ENCODE measurements around the gene CCR3. TPM values are rescaled to one million over a fixed set of nuclear protein-coding genes. Genes with fewer than 3 reads are reported as not detected.

Gene CCR3
- total RNA-seq, 4 donors from 2014 or later = not detected

GRCh38 chr3:46261926-46262594 is 19.8 kb downstream of the CCR3 start:
- no peaks in the 10 kb centered on the region for H3K4me1 ChIP-seq
- no peak overlapping the region for H3K4me3 ChIP-seq
- TF ChIP-seq CTCF (IDR thresholded peaks at IDR 0.05) (no peak), POLR2A (IDR thresholded peaks at IDR 0.05) (no peak), EP300 (IDR thresholded peaks at IDR 0.05) (no peak)
- no peak overlapping the region for H3K27ac ChIP-seq
- DNase-seq (ENCODE audit: low spot score in 2 of 2) = no peak
- no peaks in the 10 kb centered on the region for H3K36me3 ChIP-seq
- H3K27me3 ChIP-seq = no peaks in the 10 kb centered on the region
- 70 to 74% methylated on average over 5 of the region's 5 CpGs for WGBS, 2 donors
- H3K9me3 ChIP-seq = no peaks in the 10 kb centered on the region

DNA sequence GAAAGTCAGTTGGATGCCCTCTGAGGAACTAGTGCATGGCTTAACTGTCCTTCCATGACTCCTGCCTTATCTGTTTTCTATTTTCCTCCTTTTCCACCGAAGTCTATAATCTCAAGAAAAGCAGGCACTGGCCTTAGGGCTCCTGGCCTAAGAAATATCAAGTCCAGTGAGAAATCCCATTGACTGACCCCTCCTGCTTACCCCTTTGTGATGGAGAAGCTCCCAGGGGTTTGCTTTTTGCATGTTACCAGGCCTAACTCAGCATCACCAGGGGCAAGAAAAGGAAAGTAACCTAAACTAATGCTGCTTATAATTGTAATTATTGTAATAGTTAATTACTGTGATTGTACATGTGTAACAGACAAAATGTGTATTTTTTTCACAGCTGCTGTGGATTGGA is 21.7 kb downstream of the CCR3 start:
- H3K9me3 ChIP-seq = no peaks in the 10 kb centered on the region
- H3K27ac ChIP-seq = no peak overlapping the region
- no peaks in the 10 kb centered on the region for H3K4me1 ChIP-seq
- no peak for DNase-seq (ENCODE audit: low spot score in 2 of 2)
- no peak for TF ChIP-seq CTCF (IDR thresholded peaks at IDR 0.05)
- no peak for TF ChIP-seq POLR2A (IDR thresholded peaks at IDR 0.05)
- TF ChIP-seq EP300 (IDR thresholded peaks at IDR 0.05) = no peak
- no peak overlapping the region for H3K4me3 ChIP-seq
- WGBS, 2 donors = 41 to 69% methylated on average over 1 of the region's 1 CpG
- H3K36me3 ChIP-seq = no peaks in the 10 kb centered on the region
- no peaks in the 10 kb centered on the region for H3K27me3 ChIP-seq

- Histone ChIP-seq H3K9me3 (no peaks in the 10 kb centered on the region), H3K36me3 (no peaks in the 10 kb centered on the region), H3K27ac (no peak overlapping the region), H3K4me1 (no peaks in the 10 kb centered on the region), H3K4me3 (no peak overlapping the region), H3K27me3 (no peaks in the 10 kb centered on the region)
- DNase-seq (ENCODE audit: low spot score in 2 of 2) = no peak
- TF ChIP-seq CTCF (IDR thresholded peaks at IDR 0.05) (no peak), EP300 (IDR thresholded peaks at IDR 0.05) (no peak), POLR2A (IDR thresholded peaks at IDR 0.05) (no peak)
- WGBS, 2 donors = 89% methylated on average over 4 of the region's 4 CpGs
These were observed 24.3 kb downstream of the CCR3 start for GRCh38 chr3:46266598-46266997.

DNA sequence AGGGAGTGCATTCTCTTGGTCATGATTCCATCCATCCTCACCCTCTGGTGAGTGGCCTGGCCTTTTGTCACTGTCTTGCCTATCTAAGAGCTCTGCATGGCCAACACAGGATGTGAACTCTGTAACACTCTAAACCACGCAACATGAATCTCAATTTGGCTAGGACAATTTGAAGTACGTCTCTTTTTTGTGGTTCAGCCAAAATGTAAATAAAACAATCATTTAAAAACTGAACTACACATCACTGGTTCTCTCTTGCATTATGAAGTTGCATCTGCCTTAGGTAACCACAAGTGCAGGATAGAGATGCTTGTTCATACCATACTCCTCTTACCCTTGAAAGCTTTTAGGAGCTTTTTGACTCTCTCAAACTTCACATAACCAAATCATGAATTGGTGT is 27.3 kb downstream of the CCR3 start:
- 83 to 90% methylated on average over 2 of the region's 2 CpGs for WGBS, 2 donors

More for the DNA sequence above, 27.3 kb downstream of the CCR3 start:
- H3K27me3 ChIP-seq = no peaks in the 10 kb centered on the region
- no peak overlapping the region for H3K27ac ChIP-seq
- no peak for DNase-seq (ENCODE audit: low spot score in 2 of 2)
- no peaks in the 10 kb centered on the region for H3K9me3 ChIP-seq
- H3K4me1 ChIP-seq = no peaks in the 10 kb centered on the region
- H3K36me3 ChIP-seq = no peaks in the 10 kb centered on the region
- H3K4me3 ChIP-seq = no peak overlapping the region
- TF ChIP-seq EP300 (IDR thresholded peaks at IDR 0.05) = no peak
- TF ChIP-seq CTCF (IDR thresholded peaks at IDR 0.05) = no peak
- no peak for TF ChIP-seq POLR2A (IDR thresholded peaks at IDR 0.05)

Data from tibial nerve (tissue), 4 donors.